GM12891 (cell line): ENCODE measurements around the gene EIF5B.
A peak's percentile ranks its signal among the peaks of the same experiment; 100 is the strongest.

Source experiments
- DNase-seq: peaks from one replicate; pipeline ENCODE4 v3.0.0; 2011; ENCODE audit warnings: low spot score; ENCODE audit not compliant: insufficient read length
- FAIRE-seq: peaks from 2 replicates; lab custom pipeline; 2011; peaks lifted over from hg19 to GRCh38; lab: Jason Lieb, UNC
- PAX5 ChIP-seq: IDR thresholded peaks from 2 replicates; pipeline ENCODE4 v1.6.1; 2011; ENCODE audit warnings: low read length, moderate library complexity, mild to moderate bottlenecking; ENCODE audit not compliant: insufficient read depth, severe bottlenecking
- POLR2A ChIP-seq: IDR thresholded peaks from 2 replicates; pipeline ENCODE4 v1.6.1; 2011; ENCODE audit warnings: low read depth, low read length, control low read depth
- POLR2AphosphoS5 ChIP-seq: IDR thresholded peaks from 2 replicates; pipeline ENCODE4 v1.6.1; 2011; ENCODE audit warnings: low read depth, low read length, control low read depth
- POU2F2 ChIP-seq: IDR thresholded peaks from 2 replicates; pipeline ENCODE4 v1.6.1; 2011; ENCODE audit warnings: low read depth, mild to moderate bottlenecking, control low read depth, low read length, moderate library complexity
- SPI1 ChIP-seq: IDR thresholded peaks from 2 replicates; pipeline ENCODE4 v1.6.1; 2011; ENCODE audit warnings: low read depth, low read length, control low read depth
- TAF1 ChIP-seq: IDR thresholded peaks from 2 replicates; pipeline ENCODE4 v1.6.1; 2011; ENCODE audit warnings: low read depth, low read length, control low read depth

The EIF5B gene

DNA sequence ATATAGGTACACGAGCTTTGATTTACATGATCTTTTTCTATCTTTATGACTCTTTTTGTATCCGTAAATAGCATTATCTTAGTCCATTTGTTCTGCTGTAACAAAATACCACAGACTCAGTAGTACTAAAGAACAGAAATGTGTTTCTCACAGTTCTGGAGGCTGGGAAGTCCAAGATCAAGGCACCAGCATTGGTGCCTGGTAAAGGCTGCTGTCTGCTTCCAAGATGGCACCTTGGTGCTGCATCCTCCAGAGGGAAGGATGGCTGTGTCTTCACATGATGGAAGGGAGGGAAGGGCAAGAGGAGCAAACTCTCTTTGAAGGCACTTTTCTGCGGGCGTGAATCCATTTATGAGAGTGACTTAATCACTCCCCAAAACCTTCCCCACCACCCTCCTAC lies 36.0 kb downstream of the EIF5B start:
- peak; percentile 13 for FAIRE-seq
- TF ChIP-seq POLR2AphosphoS5 (no peak), TAF1 (no peak), POLR2A (no peak), SPI1 (no peak), PAX5 (no peak), POU2F2 (no peak)
- DNase-seq: no peak

DNA sequence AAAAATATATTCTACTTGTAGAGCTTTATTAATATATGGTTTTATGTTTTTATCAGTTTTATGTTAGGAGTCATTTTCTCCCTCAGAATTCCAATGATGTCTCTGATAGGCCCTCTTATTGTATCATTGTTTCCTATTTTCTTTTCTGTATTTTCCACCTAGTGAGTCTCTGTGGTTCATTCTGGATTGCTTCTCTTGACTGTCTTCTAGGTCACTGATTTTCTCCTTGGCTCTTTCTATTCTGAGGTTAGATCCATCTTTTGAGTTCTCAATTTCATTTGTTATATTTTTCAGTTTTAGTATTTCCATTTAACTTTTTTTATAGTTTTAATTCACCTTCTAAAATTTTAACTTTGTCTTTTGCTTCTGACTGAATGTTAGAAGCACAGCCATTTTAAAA lies 37.6 kb downstream of the EIF5B start:
- DNase-seq: no peak
- FAIRE-seq: no peak
- TF ChIP-seq POLR2A (no peak), TAF1 (no peak), POU2F2 (no peak), PAX5 (no peak), SPI1 (no peak), POLR2AphosphoS5 (no peak)

DNA sequence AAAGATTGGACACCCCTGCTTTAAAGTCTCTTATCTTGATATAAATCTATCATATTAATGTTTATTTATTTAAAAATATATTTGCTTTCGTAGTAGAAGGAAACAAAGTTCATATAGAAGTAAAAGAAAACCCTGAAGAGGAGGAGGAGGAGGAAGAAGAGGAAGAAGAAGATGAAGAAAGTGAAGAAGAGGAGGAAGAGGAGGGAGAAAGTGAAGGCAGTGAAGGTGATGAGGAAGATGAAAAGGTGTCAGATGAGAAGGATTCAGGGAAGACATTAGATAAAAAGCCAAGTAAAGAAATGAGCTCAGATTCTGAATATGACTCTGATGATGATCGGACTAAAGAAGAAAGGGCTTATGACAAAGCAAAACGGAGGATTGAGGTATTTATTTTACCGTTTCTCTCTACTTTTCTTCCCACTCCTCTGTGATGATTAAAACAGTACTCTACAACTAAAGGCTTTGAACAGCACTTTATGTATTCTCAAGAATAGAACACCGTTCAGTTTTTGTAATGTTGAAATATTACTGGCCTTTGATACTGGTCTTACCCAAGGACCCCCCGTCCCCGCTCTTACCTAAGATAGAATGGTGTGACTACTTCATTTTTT lies 39.2 kb downstream of the EIF5B start:
- DNase-seq (no peak), FAIRE-seq (no peak)
- no peak for TF ChIP-seq POLR2A
- no peak for TF ChIP-seq TAF1
- TF ChIP-seq PAX5: no peak
- TF ChIP-seq SPI1: no peak
- no peak for TF ChIP-seq POU2F2
- no peak for TF ChIP-seq POLR2AphosphoS5

DNA sequence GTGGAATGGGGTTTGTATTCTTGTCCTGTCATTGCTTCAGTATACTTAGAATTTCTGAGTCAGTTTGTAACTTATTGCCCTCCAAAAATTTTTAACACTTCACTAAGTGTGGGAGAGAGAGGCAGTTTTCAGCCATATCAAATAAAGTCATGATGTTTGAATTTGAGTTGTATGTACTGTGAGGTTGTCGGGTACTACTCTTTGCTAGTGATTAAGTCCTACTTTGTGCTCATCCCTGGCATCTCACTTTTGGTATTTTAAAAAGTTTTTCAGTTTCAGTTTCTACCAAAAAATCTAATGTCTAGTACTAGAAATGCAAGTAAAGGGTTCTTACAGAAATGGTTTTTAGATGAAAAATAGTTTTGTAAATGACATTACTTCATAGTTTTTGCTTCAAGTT lies 40.7 kb downstream of the EIF5B start:
- FAIRE-seq: no peak
- TF ChIP-seq POU2F2 (no peak), POLR2A (no peak), POLR2AphosphoS5 (no peak)

DNA sequence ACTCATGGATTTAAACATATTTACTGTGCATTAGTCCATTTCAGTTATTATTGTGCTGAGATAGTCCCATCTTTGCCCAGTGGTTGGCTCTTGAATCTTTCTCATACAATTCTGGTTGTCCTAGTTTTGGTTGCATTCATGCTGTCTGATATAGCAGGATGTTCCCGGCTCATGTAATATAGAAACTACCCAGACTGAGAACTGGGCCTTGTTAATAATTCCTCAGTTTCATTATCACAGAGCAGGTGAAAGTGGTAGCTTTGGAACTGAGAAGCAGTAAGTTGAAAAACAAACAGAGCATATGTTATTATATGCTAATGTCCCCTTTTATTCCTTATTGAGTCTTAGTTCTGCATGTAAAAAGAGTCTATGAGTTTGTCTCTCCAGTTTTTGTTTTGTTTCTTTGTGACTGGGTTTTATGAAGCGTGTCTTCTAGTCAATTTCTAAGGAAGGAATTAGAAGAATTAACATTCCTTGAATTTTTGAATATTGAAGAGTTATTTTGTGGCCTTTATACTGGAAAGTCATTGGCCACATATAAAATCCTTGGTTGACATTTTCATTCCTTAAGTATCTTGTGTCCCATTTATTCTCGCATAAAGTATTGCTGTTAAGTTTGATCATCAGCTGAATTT lies 43.3 kb downstream of the EIF5B start:
- TF ChIP-seq SPI1: no peak
- DNase-seq: no peak
- no peak for FAIRE-seq

More for the DNA sequence above, 40.7 kb downstream of the EIF5B start:
- DNase-seq: no peak

DNA sequence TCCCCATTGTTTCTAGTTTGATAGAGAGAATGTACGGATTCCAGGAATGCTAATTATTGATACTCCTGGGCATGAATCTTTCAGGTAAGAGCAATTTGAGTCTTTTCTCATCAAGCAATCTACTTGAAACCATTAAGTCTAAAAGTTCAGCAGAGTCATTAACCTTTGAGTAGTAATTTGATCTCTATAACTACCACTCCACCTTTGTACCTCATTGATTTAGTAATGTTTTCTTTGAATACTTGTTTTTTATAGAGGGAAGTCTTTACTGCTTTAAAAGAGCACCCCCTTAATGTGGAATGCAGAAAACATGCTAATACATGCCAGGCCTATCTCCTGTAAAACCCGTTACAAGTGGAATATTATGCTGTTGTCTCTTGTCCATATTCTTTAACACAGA lies 45.0 kb downstream of the EIF5B start:
- TF ChIP-seq POLR2A: no peak
- TF ChIP-seq SPI1: no peak
- no peak for TF ChIP-seq PAX5
- no peak for TF ChIP-seq POU2F2
- TF ChIP-seq TAF1: no peak
- no peak for TF ChIP-seq POLR2AphosphoS5
- FAIRE-seq (no peak), DNase-seq (no peak)

DNA sequence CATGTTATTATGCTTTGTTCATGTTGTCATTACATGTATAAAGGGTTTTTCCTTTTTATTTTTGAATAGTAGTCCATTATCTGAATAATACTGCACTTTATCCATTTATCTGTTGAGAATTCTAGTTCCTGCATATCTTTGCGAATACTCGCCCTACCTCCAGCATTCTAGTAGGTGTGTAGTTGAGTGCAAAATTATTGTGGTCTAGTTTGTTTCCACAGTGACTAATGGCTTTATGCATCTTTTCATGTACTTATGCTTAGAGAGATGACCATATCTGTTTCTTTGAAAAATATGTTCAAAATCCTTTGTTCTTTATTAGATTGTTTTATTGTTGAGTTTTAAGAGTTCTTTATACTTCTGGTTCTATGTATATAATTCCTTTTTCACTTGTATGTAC lies 48.8 kb downstream of the EIF5B start:
- FAIRE-seq (no peak), DNase-seq (no peak)
- TF ChIP-seq TAF1: no peak
- TF ChIP-seq POU2F2: no peak
- no peak for TF ChIP-seq POLR2AphosphoS5
- TF ChIP-seq PAX5: no peak
- no peak for TF ChIP-seq POLR2A
- no peak for TF ChIP-seq SPI1

DNA sequence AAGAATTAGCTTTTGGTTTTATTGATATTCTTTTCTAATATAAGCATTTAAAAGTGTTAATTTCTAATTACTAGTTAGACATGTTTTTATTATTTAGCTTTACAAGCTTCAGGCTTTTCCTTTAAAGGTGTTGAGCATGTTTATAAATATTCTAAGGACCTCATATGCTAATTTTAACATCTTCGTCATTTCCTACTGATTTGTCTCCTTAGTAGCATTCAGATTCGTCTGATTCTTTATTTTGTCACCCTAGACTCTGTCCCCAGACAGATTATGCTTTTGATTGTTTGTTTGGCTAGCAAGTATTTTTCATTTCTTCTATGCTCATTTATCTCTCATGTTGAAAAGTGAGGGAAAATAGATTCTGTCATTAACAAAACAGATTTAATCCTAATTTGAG lies 51.7 kb downstream of the EIF5B start:
- TF ChIP-seq TAF1: no peak
- no peak for TF ChIP-seq PAX5
- no peak for TF ChIP-seq POLR2A
- no peak for TF ChIP-seq SPI1
- FAIRE-seq (no peak), DNase-seq (no peak)

DNA sequence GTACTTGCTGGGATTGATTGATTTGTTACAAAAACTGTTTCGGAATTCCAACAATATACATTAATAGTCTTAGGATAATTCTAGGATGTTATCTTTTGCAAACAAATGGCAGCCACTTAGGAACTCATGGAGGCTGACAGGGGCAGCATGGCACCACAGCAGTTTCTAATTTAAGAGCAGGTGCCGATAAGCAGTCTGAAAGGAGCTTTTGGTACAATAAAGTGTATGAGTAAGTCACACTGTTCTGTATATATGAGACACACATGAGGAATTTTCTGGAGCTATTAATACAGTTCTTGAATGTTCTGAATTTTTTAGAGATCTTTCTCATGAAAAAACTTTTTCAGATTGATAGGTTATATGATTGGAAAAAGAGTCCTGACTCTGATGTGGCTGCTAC lies 52.2 kb downstream of the EIF5B start:
- DNase-seq (no peak), FAIRE-seq (no peak)
- TF ChIP-seq POLR2A (no peak), POLR2AphosphoS5 (no peak), PAX5 (no peak), POU2F2 (no peak), TAF1 (no peak), SPI1 (no peak)

DNA sequence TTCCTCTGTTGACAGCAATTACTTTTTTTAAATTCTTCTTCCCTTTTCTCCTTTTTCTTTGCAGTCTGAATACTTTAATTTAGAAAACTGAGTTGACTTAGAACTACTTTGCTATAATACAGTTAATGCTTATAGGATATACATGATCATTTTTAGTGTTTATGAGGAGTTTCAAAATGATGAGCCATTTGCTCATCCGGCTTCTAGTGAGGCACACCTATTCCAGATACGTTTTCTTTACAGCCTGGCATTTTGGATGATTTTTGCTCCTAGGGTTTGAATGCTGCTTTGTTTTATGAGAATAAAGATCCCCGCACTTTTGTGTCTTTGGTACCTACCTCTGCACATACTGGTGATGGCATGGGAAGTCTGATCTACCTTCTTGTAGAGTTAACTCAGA lies 52.8 kb downstream of the EIF5B start:
- DNase-seq: no peak
- no peak for FAIRE-seq

DNA sequence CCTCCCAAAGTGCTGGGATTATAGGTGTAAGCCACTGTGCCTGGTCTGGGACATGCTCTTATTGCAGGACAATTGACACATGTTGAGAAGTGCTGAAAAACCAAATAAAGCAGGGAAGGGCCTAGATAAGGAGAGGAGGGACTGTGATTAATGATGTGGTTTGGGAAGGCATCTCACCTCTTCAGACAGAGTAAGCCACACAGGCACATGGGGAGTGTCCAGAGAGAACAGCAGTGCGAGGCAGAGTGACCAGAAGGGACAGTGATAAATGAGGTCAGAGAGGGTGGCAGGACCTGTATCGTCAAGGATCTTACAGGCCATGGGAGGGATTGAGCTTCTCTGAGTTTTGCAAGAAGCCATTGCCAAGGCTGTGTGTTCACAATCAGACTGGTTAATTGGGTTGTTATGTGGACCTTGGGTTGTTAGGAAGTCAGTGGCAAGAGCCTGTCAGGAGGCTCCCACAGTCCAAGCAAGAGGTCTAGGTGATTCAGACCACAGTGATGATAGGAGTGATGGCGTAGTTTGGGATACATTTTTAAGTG lies 58.5 kb downstream of the EIF5B start:
- DNase-seq: no peak
- TF ChIP-seq TAF1 (no peak), POLR2A (no peak), POU2F2 (no peak), SPI1 (no peak), POLR2AphosphoS5 (no peak), PAX5 (no peak)
- no peak for FAIRE-seq

More for the DNA sequence above, 52.8 kb downstream of the EIF5B start:
- TF ChIP-seq TAF1 (no peak), PAX5 (no peak), POLR2AphosphoS5 (no peak), POLR2A (no peak), SPI1 (no peak), POU2F2 (no peak)
